WERI-Rb-1 (cell line): ENCODE data around the gene RETREG2.

Source experiments
- DNase-seq: peaks from one replicate; pipeline ENCODE4 v3.0.0-alpha.2; 2020
- H3K27ac ChIP-seq: fragments of 250-450 bp; sonication (Bioruptor Pico); 2 replicates; pipeline ENCODE4 v1.5.1; 2020; ENCODE audit warnings: mild to moderate bottlenecking, moderate library complexity
- H3K27me3 ChIP-seq: fragments of 250-450 bp; sonication (Bioruptor Pico); 2 replicates; pipeline ENCODE4 v1.5.1; 2021; ENCODE audit warnings: mild to moderate bottlenecking, low read depth, moderate library complexity; ENCODE audit not compliant: insufficient read depth, severe bottlenecking
- H3K36me3 ChIP-seq: fragments of 250-450 bp; sonication (Bioruptor Pico); 2 replicates; pipeline ENCODE4 v1.5.1; 2020; ENCODE audit warnings: mild to moderate bottlenecking, moderate library complexity
- H3K4me3 ChIP-seq: 2 replicates; pipeline ENCODE4 v1.5.1; 2011; ENCODE audit warnings: low read depth, mild to moderate bottlenecking, control low read depth, low read length
- H3K9me3 ChIP-seq: fragments of 250-450 bp; sonication (Bioruptor Pico); 2 replicates; pipeline ENCODE4 v1.5.1; 2021; ENCODE audit warnings: mild to moderate bottlenecking, moderate library complexity; ENCODE audit not compliant: severe bottlenecking
- CTCF ChIP-seq: IDR thresholded peaks from 2 replicates; pipeline ENCODE4 v1.5.1; 2011; ENCODE audit warnings: low read depth, mild to moderate bottlenecking, control low read depth, inconsistent platforms, low read length

The RETREG2 gene

GRCh38 chr2:219133976-219134375, 44.1 kb upstream of the RETREG2 start:
- Histone ChIP-seq H3K27me3 (no peaks in the 10 kb centered on the region), H3K27ac (no peak overlapping the region), H3K9me3 (no peaks in the 10 kb centered on the region), H3K36me3 (no peaks in the 10 kb centered on the region; the same call in none of the 2 replicates), H3K4me3 (no peak overlapping the region)
- DNase-seq: no peak
- no peak for TF ChIP-seq CTCF

- Histone ChIP-seq H3K9me3 (no peaks in the 10 kb centered on the region), H3K36me3 (peaks cover 34% of the 10 kb centered on the region), H3K4me3 (no peak overlapping the region), H3K27me3 (no peaks in the 10 kb centered on the region), H3K27ac (no peak overlapping the region)
- no peak for DNase-seq
- TF ChIP-seq CTCF: no peak
These were observed 37.4 kb upstream of the RETREG2 start for GRCh38 chr2:219140722-219141121.

GRCh38 chr2:219142329-219142728, 35.7 kb upstream of the RETREG2 start:
- no peak overlapping the region for H3K4me3 ChIP-seq
- H3K36me3 ChIP-seq: peaks cover 47% of the 10 kb centered on the region
- H3K27ac ChIP-seq: no peak overlapping the region
- no peak for TF ChIP-seq CTCF
- no peak for DNase-seq
- H3K9me3 ChIP-seq: no peaks in the 10 kb centered on the region
- H3K27me3 ChIP-seq: no peaks in the 10 kb centered on the region

- no peak for DNase-seq
- Histone ChIP-seq H3K27ac (no peak overlapping the region), H3K4me3 (no peak overlapping the region), H3K27me3 (no peaks in the 10 kb centered on the region), H3K9me3 (no peaks in the 10 kb centered on the region), H3K36me3 (peaks cover 25% of the 10 kb centered on the region)
- TF ChIP-seq CTCF: no peak
These were observed 28.4 kb upstream of the RETREG2 start for GRCh38 chr2:219149667-219150066.

- H3K4me3 ChIP-seq: no peak overlapping the region
- no peaks in the 10 kb centered on the region for H3K9me3 ChIP-seq
- peak; percentile 42 for DNase-seq
- H3K27me3 ChIP-seq: no peaks in the 10 kb centered on the region
- H3K36me3 ChIP-seq: peaks cover 28% of the 10 kb centered on the region
- no peak overlapping the region for H3K27ac ChIP-seq
- TF ChIP-seq CTCF: peak; percentile 21; the same call in 1 of the 2 replicates
These were observed 22.9 kb upstream of the RETREG2 start for GRCh38 chr2:219155054-219155644.

- Histone ChIP-seq H3K27me3 (no peaks in the 10 kb centered on the region), H3K36me3 (peaks cover 28% of the 10 kb centered on the region), H3K4me3 (no peak overlapping the region), H3K9me3 (no peaks in the 10 kb centered on the region), H3K27ac (no peak overlapping the region)
- no peak for DNase-seq
- no peak for TF ChIP-seq CTCF
These were observed 20.7 kb upstream of the RETREG2 start for GRCh38 chr2:219157396-219157795.
